ENCODE measurements around the gene NPFF.

DNA sequence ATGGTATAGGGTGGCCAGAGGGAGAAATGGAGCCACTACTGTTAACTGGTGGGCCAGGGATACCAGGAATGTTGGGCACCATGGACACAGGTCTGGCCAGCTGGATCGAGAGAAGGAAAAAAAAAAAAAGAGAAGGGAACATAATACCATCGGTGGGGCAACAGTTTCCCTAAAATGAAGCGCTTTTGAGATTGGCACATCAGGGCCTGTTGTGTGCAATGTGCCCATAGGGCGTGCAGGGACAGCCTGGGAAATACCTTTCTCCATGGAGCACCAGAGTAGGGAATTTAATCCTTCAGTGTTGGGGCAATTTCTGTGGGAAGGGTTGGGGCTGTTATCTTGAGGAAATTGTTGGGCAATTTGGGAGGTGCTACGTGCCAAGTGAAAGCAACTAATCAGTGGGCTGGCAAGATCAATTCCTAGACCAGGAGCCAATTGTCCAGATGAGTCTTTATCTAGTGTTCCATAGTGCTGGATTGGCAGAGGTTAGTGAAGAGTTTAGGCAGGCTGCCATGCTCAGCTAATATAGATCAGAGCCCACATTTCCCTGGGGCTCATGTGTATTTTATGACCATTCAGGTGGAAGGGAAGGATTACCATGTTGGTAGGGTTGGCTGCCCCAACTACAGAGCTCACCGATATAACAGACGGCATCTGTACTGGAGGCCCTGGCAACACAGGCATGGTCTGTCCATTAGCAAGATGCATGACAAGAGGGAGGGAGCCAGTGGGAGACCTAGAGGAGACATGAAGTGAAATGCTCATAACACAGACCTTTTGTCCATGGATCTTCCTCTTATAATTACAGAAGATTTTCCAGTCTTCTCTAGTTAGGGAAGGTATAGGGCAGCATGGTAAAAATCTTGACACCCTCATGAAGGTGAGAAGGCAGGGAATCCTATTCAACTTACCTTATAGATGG, 25.5 kb upstream of the NPFF start:
- TF ChIP-seq, protein P1, sequence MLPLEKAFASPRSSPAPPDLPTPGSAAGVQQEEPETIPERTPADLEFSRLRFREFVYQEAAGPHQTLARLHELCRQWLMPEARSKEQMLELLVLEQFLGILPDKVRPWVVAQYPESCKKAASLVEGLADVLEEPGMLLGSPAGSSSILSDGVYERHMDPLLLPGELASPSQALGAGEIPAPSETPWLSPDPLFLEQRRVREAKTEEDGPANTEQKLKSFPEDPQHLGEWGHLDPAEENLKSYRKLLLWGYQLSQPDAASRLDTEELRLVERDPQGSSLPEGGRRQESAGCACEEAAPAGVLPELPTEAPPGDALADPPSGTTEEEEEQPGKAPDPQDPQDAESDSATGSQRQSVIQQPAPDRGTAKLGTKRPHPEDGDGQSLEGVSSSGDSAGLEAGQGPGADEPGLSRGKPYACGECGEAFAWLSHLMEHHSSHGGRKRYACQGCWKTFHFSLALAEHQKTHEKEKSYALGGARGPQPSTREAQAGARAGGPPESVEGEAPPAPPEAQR (CRISPR knock-in tag; IDR thresholded peaks at IDR 0.05), result no peak
- TF ChIP-seq, protein P2, sequence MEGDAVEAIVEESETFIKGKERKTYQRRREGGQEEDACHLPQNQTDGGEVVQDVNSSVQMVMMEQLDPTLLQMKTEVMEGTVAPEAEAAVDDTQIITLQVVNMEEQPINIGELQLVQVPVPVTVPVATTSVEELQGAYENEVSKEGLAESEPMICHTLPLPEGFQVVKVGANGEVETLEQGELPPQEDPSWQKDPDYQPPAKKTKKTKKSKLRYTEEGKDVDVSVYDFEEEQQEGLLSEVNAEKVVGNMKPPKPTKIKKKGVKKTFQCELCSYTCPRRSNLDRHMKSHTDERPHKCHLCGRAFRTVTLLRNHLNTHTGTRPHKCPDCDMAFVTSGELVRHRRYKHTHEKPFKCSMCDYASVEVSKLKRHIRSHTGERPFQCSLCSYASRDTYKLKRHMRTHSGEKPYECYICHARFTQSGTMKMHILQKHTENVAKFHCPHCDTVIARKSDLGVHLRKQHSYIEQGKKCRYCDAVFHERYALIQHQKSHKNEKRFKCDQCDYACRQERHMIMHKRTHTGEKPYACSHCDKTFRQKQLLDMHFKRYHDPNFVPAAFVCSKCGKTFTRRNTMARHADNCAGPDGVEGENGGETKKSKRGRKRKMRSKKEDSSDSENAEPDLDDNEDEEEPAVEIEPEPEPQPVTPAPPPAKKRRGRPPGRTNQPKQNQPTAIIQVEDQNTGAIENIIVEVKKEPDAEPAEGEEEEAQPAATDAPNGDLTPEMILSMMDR (IDR thresholded peaks at IDR 0.05), result no peak
- no peak for TF ChIP-seq NFYB (CRISPR knock-in tag; conservative IDR thresholded peaks at IDR 0.05; ENCODE audit: low read depth)
- TF ChIP-seq, protein P3, sequence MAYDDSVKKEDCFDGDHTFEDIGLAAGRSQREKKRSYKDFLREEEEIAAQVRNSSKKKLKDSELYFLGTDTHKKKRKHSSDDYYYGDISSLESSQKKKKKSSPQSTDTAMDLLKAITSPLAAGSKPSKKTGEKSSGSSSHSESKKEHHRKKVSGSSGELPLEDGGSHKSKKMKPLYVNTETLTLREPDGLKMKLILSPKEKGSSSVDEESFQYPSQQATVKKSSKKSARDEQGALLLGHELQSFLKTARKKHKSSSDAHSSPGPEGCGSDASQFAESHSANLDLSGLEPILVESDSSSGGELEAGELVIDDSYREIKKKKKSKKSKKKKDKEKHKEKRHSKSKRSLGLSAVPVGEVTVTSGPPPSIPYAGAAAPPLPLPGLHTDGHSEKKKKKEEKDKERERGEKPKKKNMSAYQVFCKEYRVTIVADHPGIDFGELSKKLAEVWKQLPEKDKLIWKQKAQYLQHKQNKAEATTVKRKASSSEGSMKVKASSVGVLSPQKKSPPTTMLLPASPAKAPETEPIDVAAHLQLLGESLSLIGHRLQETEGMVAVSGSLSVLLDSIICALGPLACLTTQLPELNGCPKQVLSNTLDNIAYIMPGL (CRISPR knock-in tag; IDR thresholded peaks at IDR 0.05), result no peak
- TF ChIP-seq NR3C1 (CRISPR knock-in tag; conservative IDR thresholded peaks at IDR 0.05; ENCODE audit: low read depth), result no peak
- no peak for TF ChIP-seq FOXJ3 (CRISPR knock-in tag; IDR thresholded peaks at IDR 0.05; ENCODE audit: borderline replicate concordance)
- TF ChIP-seq ZNF232 (CRISPR knock-in tag; IDR thresholded peaks at IDR 0.05), result no peak
- TF ChIP-seq, protein P4, sequence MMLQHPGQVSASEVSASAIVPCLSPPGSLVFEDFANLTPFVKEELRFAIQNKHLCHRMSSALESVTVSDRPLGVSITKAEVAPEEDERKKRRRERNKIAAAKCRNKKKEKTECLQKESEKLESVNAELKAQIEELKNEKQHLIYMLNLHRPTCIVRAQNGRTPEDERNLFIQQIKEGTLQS (CRISPR knock-in tag; conservative IDR thresholded peaks at IDR 0.05), result no peak
- no peak for TF ChIP-seq HMGA2 (CRISPR knock-in tag; IDR thresholded peaks at IDR 0.05)
- TF ChIP-seq, protein P5, sequence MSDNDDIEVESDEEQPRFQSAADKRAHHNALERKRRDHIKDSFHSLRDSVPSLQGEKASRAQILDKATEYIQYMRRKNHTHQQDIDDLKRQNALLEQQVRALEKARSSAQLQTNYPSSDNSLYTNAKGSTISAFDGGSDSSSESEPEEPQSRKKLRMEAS (CRISPR knock-in tag; IDR thresholded peaks at IDR 0.05), result no peak
- TF ChIP-seq KAT7 (CRISPR knock-in tag; IDR thresholded peaks at IDR 0.05; ENCODE audit: borderline replicate concordance), result no peak
- TF ChIP-seq SP1 (CRISPR knock-in tag; conservative IDR thresholded peaks at IDR 0.05), result no peak
- TF ChIP-seq, protein P6, sequence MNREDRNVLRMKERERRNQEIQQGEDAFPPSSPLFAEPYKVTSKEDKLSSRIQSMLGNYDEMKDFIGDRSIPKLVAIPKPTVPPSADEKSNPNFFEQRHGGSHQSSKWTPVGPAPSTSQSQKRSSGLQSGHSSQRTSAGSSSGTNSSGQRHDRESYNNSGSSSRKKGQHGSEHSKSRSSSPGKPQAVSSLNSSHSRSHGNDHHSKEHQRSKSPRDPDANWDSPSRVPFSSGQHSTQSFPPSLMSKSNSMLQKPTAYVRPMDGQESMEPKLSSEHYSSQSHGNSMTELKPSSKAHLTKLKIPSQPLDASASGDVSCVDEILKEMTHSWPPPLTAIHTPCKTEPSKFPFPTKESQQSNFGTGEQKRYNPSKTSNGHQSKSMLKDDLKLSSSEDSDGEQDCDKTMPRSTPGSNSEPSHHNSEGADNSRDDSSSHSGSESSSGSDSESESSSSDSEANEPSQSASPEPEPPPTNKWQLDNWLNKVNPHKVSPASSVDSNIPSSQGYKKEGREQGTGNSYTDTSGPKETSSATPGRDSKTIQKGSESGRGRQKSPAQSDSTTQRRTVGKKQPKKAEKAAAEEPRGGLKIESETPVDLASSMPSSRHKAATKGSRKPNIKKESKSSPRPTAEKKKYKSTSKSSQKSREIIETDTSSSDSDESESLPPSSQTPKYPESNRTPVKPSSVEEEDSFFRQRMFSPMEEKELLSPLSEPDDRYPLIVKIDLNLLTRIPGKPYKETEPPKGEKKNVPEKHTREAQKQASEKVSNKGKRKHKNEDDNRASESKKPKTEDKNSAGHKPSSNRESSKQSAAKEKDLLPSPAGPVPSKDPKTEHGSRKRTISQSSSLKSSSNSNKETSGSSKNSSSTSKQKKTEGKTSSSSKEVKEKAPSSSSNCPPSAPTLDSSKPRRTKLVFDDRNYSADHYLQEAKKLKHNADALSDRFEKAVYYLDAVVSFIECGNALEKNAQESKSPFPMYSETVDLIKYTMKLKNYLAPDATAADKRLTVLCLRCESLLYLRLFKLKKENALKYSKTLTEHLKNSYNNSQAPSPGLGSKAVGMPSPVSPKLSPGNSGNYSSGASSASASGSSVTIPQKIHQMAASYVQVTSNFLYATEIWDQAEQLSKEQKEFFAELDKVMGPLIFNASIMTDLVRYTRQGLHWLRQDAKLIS (CRISPR knock-in tag; IDR thresholded peaks at IDR 0.05; ENCODE audit: borderline replicate concordance), result no peak
